GM21529 (cell line): Measurements from ENCODE around the gene AGAP1.

Source experiments
- ATAC-seq: cut with Tn5 transposase; IDR thresholded peaks from one replicate; pipeline ENCODE4 v1.9.1; 2021; ENCODE audit not compliant: unreplicated experiment

The AGAP1 gene

GRCh38 chr2:235626658-235627057 is 132.8 kb downstream of the AGAP1 start:
- ATAC-seq, result no peak

- ATAC-seq, result no peak
Observed at GRCh38 chr2:235627682-235628081, 133.8 kb downstream of the AGAP1 start.

- ATAC-seq, result no peak
Observed at GRCh38 chr2:235630718-235631296, 137.0 kb downstream of the AGAP1 start.

- ATAC-seq, result no peak
Observed at GRCh38 chr2:235634435-235635158, 140.8 kb downstream of the AGAP1 start.

GRCh38 chr2:235636546-235636945 is 142.7 kb downstream of the AGAP1 start:
- ATAC-seq, result no peak

- ATAC-seq, result no peak
Observed at GRCh38 chr2:235637896-235638295, 144.1 kb downstream of the AGAP1 start.

GRCh38 chr2:235638541-235639427 is 144.9 kb downstream of the AGAP1 start:
- no peak for ATAC-seq

- no peak for ATAC-seq
Observed at GRCh38 chr2:235639428-235639773, 145.6 kb downstream of the AGAP1 start.

- no peak for ATAC-seq
Observed at GRCh38 chr2:235639885-235640284, 146.0 kb downstream of the AGAP1 start.

GRCh38 chr2:235640377-235640776 is 146.5 kb downstream of the AGAP1 start:
- no peak for ATAC-seq

GRCh38 chr2:235640926-235641723 is 147.3 kb downstream of the AGAP1 start:
- ATAC-seq, result no peak

- no peak for ATAC-seq
Observed at GRCh38 chr2:235641956-235642355, 148.1 kb downstream of the AGAP1 start.

GRCh38 chr2:235642446-235643098 is 148.7 kb downstream of the AGAP1 start:
- ATAC-seq, result no peak

GRCh38 chr2:235643680-235644511 is 150.1 kb downstream of the AGAP1 start:
- no peak for ATAC-seq

GRCh38 chr2:235647264-235647663 is 153.4 kb downstream of the AGAP1 start:
- ATAC-seq, result no peak

GRCh38 chr2:235647877-235648276 is 154.0 kb downstream of the AGAP1 start:
- no peak for ATAC-seq

- no peak for ATAC-seq
Observed at GRCh38 chr2:235649418-235649817, 155.6 kb downstream of the AGAP1 start.

- no peak for ATAC-seq
Observed at GRCh38 chr2:235651643-235652042, 157.8 kb downstream of the AGAP1 start.

GRCh38 chr2:235654103-235654813 is 160.4 kb downstream of the AGAP1 start:
- ATAC-seq, result no peak
